GDM1 (cell line): Measurements from ENCODE around the gene ENTREP3.

ENCODE experiments used
- DNase-seq: peaks from one replicate; lab custom pipeline; 2025; lab: John Stamatoyannopoulos, UW

ENTREP3 gene

DNA sequence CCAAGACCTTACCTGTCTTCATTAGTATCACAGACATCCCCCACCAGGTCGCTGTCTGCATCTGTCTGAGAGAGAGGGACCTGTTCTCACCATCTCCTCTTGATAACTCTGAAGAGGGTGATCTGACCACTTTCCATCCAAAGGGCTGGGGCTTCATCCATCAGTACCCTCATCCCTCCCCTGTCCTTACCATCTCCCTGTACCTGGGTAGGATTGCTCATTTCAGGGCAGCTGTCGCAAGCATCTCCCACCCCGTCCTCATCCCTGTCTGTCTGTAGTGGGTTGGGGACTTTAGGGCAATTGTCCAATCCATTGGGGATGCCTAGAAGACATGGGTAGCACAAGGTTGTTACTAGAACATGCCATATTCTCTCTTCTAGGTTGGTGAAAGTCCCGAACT is 55.5 kb downstream of the ENTREP3 start:
- DNase-seq = no peak

GRCh38 chr1:155198547-155198906 is 56.8 kb downstream of the ENTREP3 start:
- DNase-seq = no peak

- DNase-seq = no peak
Observed at GRCh38 chr1:155197901-155198546, 57.3 kb downstream of the ENTREP3 start.
